SU-DHL-6 (cell line): ENCODE results near the gene HK3.

Experiments used
- H2AFZ ChIP-seq: fragments of 200-600 bp; sonication (generic); 2 replicates; pipeline ENCODE4 v1.6.1; 2014; ENCODE audit warnings: low read depth, mild to moderate bottlenecking, moderate library complexity, mixed read lengths, antibody characterized with exemption, low read length; ENCODE audit not compliant: severe bottlenecking
- H3F3A ChIP-seq: fragments of 200-600 bp; shearing (Covaris generic); 2 replicates; pipeline ENCODE4 v1.6.0; 2016; ENCODE audit warnings: antibody characterized with exemption, mild to moderate bottlenecking; ENCODE audit not compliant: insufficient read depth
- H3K27ac ChIP-seq: fragments of 200-600 bp; sonication (generic); 2 replicates; pipeline ENCODE4 v1.5.1; 2016; ENCODE audit warnings: low read depth, mild to moderate bottlenecking, low read length, moderate library complexity, mixed read lengths
- H3K27me3 ChIP-seq: fragments of 200-600 bp; sonication (generic), shearing (Covaris generic); 2 replicates; pipeline ENCODE4 v1.6.0; 2014; ENCODE audit warnings: mild to moderate bottlenecking, low read length
- H3K36me3 ChIP-seq: fragments of 200-600 bp; sonication (generic); 2 replicates; pipeline ENCODE4 v1.6.1; 2014; ENCODE audit warnings: mild to moderate bottlenecking, low read length, mixed read lengths
- H3K4me2 ChIP-seq: fragments of 300-600, 200-600 bp; shearing (Covaris generic), sonication (generic); 2 replicates; pipeline ENCODE4 v1.6.0; 2014; ENCODE audit warnings: low read length, low read depth, mild to moderate bottlenecking; ENCODE audit not compliant: poor library complexity, severe bottlenecking
- H3K4me3 ChIP-seq: fragments of 200-600 bp; sonication (generic); 2 replicates; pipeline ENCODE4 v1.5.1; 2014; ENCODE audit warnings: antibody characterized with exemption, low read length, mild to moderate bottlenecking, mixed read lengths; ENCODE audit not compliant: insufficient read depth, poor library complexity, severe bottlenecking
- H3K79me2 ChIP-seq: fragments of 200-600 bp; sonication (generic); 2 replicates; pipeline ENCODE4 v1.6.1; 2014; ENCODE audit warnings: mild to moderate bottlenecking, low read length, moderate library complexity; ENCODE audit not compliant: insufficient read depth
- H3K9ac ChIP-seq: fragments of 200-600 bp; sonication (generic); 2 replicates; pipeline ENCODE4 v1.7.0; 2014; ENCODE audit warnings: mild to moderate bottlenecking, low read length
- H3K9me2 ChIP-seq: fragments of 200-600 bp; sonication (generic); replicated peaks from 2 replicates; pipeline ENCODE4 v1.6.1; 2014; ENCODE audit warnings: low read length; ENCODE audit not compliant: insufficient read depth
- H3K9me3 ChIP-seq: fragments of 200-600 bp; sonication (generic); 2 replicates; pipeline ENCODE4 v1.6.1; 2014; ENCODE audit warnings: low read length, mixed read lengths; ENCODE audit not compliant: insufficient read depth
- H4K20me1 ChIP-seq: fragments of 200-600 bp; sonication (generic); 2 replicates; pipeline ENCODE4 v1.6.1; 2014; ENCODE audit warnings: low read depth, mild to moderate bottlenecking, antibody characterized with exemption, low read length, moderate library complexity, mixed read lengths
- EZH2phosphoT487 ChIP-seq: fragments of 200-600 bp; sonication (generic), shearing (Covaris generic); conservative IDR thresholded peaks from 2 replicates; pipeline ENCODE4 v1.6.1; 2018; ENCODE audit warnings: mild to moderate bottlenecking, antibody characterized with exemption, low read length, moderate library complexity, mixed read lengths
- TF ChIP-seq, protein P1 (sequence below): fragments of 200-600 bp; sonication (generic); IDR thresholded peaks from one replicate; pipeline ENCODE4 v1.5.1; 2017; ENCODE audit warnings: antibody characterized with exemption, mild to moderate bottlenecking, low read length, moderate library complexity; ENCODE audit not compliant: insufficient read depth, poor library complexity, severe bottlenecking

HK3 gene

DNA sequence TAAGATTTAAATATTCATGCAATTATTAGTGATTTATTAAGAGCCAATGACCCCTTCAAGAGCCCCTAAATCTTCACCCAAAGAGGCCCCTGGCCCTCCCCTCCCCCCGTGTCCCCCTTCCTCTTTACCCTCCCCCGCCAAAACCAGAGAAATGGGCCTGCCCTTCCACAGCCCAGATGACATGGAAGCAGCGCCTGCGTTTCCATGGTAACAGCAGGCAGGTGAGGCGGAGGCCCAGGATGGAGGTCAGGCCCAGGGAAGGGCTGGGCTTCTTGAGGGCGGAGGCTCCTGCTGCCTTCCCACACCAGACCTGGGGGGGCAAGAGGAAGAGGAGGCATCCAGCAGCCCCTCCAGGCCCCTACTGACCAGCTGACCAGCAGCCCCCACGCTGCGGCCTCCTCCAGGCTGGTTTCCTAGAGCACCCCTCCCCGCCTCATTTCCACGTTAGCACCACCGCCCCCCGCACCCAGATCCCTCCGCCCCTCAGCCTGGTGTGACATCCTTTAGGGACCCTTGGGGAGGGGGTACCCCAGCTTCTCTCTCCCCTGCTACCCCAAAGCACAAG, 51.3 kb downstream of the HK3 start:
- no peaks in the 10 kb centered on the region for H3K9me2 ChIP-seq
- H3K4me2 ChIP-seq: no peak overlapping the region
- no peak overlapping the region for H3K9ac ChIP-seq
- H3K27ac ChIP-seq: no peak overlapping the region
- H3F3A ChIP-seq: no peaks in the 10 kb centered on the region
- TF ChIP-seq, protein P1, sequence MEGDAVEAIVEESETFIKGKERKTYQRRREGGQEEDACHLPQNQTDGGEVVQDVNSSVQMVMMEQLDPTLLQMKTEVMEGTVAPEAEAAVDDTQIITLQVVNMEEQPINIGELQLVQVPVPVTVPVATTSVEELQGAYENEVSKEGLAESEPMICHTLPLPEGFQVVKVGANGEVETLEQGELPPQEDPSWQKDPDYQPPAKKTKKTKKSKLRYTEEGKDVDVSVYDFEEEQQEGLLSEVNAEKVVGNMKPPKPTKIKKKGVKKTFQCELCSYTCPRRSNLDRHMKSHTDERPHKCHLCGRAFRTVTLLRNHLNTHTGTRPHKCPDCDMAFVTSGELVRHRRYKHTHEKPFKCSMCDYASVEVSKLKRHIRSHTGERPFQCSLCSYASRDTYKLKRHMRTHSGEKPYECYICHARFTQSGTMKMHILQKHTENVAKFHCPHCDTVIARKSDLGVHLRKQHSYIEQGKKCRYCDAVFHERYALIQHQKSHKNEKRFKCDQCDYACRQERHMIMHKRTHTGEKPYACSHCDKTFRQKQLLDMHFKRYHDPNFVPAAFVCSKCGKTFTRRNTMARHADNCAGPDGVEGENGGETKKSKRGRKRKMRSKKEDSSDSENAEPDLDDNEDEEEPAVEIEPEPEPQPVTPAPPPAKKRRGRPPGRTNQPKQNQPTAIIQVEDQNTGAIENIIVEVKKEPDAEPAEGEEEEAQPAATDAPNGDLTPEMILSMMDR: no peak
- no peak for TF ChIP-seq EZH2phosphoT487
- no peak overlapping the region for H3K4me3 ChIP-seq
- no peaks in the 10 kb centered on the region for H4K20me1 ChIP-seq
- no peaks in the 10 kb centered on the region for H3K27me3 ChIP-seq
- no peak overlapping the region for H2AFZ ChIP-seq
- H3K9me3 ChIP-seq: no peaks in the 10 kb centered on the region
- H3K36me3 ChIP-seq: no peaks in the 10 kb centered on the region
- H3K79me2 ChIP-seq: no peaks in the 10 kb centered on the region

DNA sequence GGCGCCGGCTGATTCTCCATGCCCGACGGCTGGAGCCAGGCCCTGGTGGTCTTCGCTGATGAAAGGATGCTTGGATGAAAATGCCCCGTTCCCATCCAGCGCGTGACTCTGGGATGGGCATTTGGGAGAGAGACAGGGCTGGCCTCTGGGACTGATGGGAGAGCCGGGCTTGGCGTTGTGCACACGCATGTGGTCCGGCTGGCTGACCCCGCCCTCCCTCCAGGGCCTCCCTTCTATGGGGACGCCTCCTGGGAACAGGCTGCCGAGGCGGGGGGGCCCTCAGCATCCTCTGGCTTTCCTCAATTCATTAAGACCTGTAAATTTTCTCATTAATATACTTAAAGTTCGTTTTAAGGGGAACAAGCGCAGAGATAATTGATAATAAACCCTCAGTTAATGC, 52.0 kb downstream of the HK3 start:
- H2AFZ ChIP-seq: no peak overlapping the region
- H3K27me3 ChIP-seq: no peaks in the 10 kb centered on the region
- H3K36me3 ChIP-seq: no peaks in the 10 kb centered on the region
- no peaks in the 10 kb centered on the region for H3F3A ChIP-seq
- no peaks in the 10 kb centered on the region for H4K20me1 ChIP-seq
- no peak overlapping the region for H3K27ac ChIP-seq
- TF ChIP-seq, protein P1: no peak
- TF ChIP-seq EZH2phosphoT487: no peak
- no peaks in the 10 kb centered on the region for H3K9me2 ChIP-seq
- no peak overlapping the region for H3K4me3 ChIP-seq
- H3K4me2 ChIP-seq: no peak overlapping the region
- H3K9ac ChIP-seq: no peak overlapping the region
- no peaks in the 10 kb centered on the region for H3K79me2 ChIP-seq
- no peaks in the 10 kb centered on the region for H3K9me3 ChIP-seq

GRCh38 chr5:176846335-176847140, 52.6 kb downstream of the HK3 start:
- no peak overlapping the region for H3K4me2 ChIP-seq
- H4K20me1 ChIP-seq: no peaks in the 10 kb centered on the region
- H3K9me3 ChIP-seq: no peaks in the 10 kb centered on the region
- TF ChIP-seq, protein P1: no peak
- H3K9ac ChIP-seq: no peak overlapping the region
- H3F3A ChIP-seq: no peaks in the 10 kb centered on the region
- H3K4me3 ChIP-seq: no peak overlapping the region
- H3K27ac ChIP-seq: no peak overlapping the region
- no peaks in the 10 kb centered on the region for H3K27me3 ChIP-seq
- H3K79me2 ChIP-seq: no peaks in the 10 kb centered on the region
- H3K9me2 ChIP-seq: no peaks in the 10 kb centered on the region
- no peak overlapping the region for H2AFZ ChIP-seq
- no peaks in the 10 kb centered on the region for H3K36me3 ChIP-seq
